Measurements from ENCODE around the gene PHF14.

- TF ChIP-seq CTCF (IDR thresholded peaks at IDR 0.05) (no peak), POLR2A (IDR thresholded peaks at IDR 0.05) (no peak), EP300 (IDR thresholded peaks at IDR 0.05) (no peak), POLR2AphosphoS5 (IDR thresholded peaks at IDR 0.05) (no peak)
These were observed 156.3 kb downstream of the PHF14 start for GRCh38 chr7:11130012-11130411.
